Neuronal stem cell (in vitro differentiated cells): Measurements from ENCODE around the gene BUD13.

Experiments used
- DNase-seq: peaks from one replicate; pipeline ENCODE4 v3.0.0-alpha.2; 2013; ENCODE audit warnings: low spot score
- H2AFZ ChIP-seq: one replicate; pipeline ENCODE4 v1.6.1; 2013; ENCODE audit warnings: mild to moderate bottlenecking, low read length, inconsistent platforms
- H2AK5ac ChIP-seq: 2 replicates; pipeline ENCODE4 v1.6.1; 2013; ENCODE audit warnings: low read depth, mild to moderate bottlenecking, inconsistent platforms, low read length, moderate library complexity, mixed read lengths
- H2BK120ac ChIP-seq: 2 replicates; pipeline ENCODE4 v1.6.1; 2013; ENCODE audit warnings: low read depth, mild to moderate bottlenecking, inconsistent platforms, low read length, moderate library complexity, mixed read lengths
- H2BK12ac ChIP-seq: one replicate; pipeline ENCODE4 v1.6.1; 2013; ENCODE audit warnings: low read length, inconsistent platforms
- H2BK15ac ChIP-seq: 2 replicates; pipeline ENCODE4 v1.6.1; 2013; ENCODE audit warnings: mild to moderate bottlenecking, low read length, inconsistent platforms, mixed read lengths
- H2BK5ac ChIP-seq: one replicate; pipeline ENCODE4 v1.6.1; 2013; ENCODE audit warnings: inconsistent platforms, mild to moderate bottlenecking, low read length, moderate library complexity
- H3K14ac ChIP-seq: one replicate; pipeline ENCODE4 v1.6.1; 2013; ENCODE audit warnings: low read length, inconsistent platforms
- H3K18ac ChIP-seq: 2 replicates; pipeline ENCODE4 v1.6.1; 2013; ENCODE audit warnings: low read length, inconsistent platforms
- H3K23ac ChIP-seq: 2 replicates; pipeline ENCODE4 v1.6.1; 2013; ENCODE audit warnings: low read depth, mild to moderate bottlenecking, mixed read lengths, low read length, inconsistent platforms; ENCODE audit not compliant: poor library complexity
- H3K27ac ChIP-seq: replicated peaks from 3 replicates; pipeline ENCODE4 v1.5.1; 2013; ENCODE audit warnings: low read length, inconsistent platforms
- H3K27me3 ChIP-seq, 3 experiments: 2 replicates each; pipeline ENCODE4 v1.6.1; 2013; ENCODE audit warnings: low read length in 3 of 3, mild to moderate bottlenecking in 2 of 3, inconsistent platforms in 1 of 3, low read depth in 1 of 3, mixed read lengths in 1 of 3, moderate library complexity in 1 of 3; ENCODE audit not compliant: control insufficient read depth in 3 of 3, insufficient read depth in 3 of 3
- H3K36me3 ChIP-seq, 2 donors: replicated peaks in 1 of 2; 2 replicates each; pipeline ENCODE4 v1.6.1; 2013; ENCODE audit warnings: low read length in 2 of 2; ENCODE audit not compliant: control insufficient read depth in 2 of 2, insufficient read depth in 2 of 2
- H3K4ac ChIP-seq: 2 replicates; pipeline ENCODE4 v1.6.1; 2013; ENCODE audit warnings: inconsistent platforms, mild to moderate bottlenecking, low read length, moderate library complexity
- H3K4me1 ChIP-seq, 2 donors: 1 replicate in 1 of 2; 2 replicates in 1 of 2; pipeline ENCODE4 v1.6.1; 2013; ENCODE audit warnings: low read length in 2 of 2, low read depth in 1 of 2; ENCODE audit not compliant: control insufficient read depth in 2 of 2, insufficient read depth in 1 of 2
- H3K4me2 ChIP-seq: one replicate; pipeline ENCODE4 v1.6.1; 2013; ENCODE audit warnings: mild to moderate bottlenecking, low read length, inconsistent platforms; ENCODE audit not compliant: insufficient read depth, poor library complexity, severe bottlenecking
- H3K4me3 ChIP-seq, 2 donors: 2 replicates each; pipeline ENCODE4 v1.5.1; 2013; ENCODE audit warnings: low read length in 2 of 2, mild to moderate bottlenecking in 2 of 2, inconsistent platforms in 1 of 2, moderate library complexity in 1 of 2
- H3K79me1 ChIP-seq: one replicate; pipeline ENCODE4 v1.6.1; 2013; ENCODE audit warnings: low read depth, mild to moderate bottlenecking, inconsistent platforms, low read length, moderate library complexity
- H3K9ac ChIP-seq: one replicate; pipeline ENCODE4 v1.6.1; 2013; ENCODE audit warnings: mild to moderate bottlenecking, low read depth, low read length, inconsistent platforms; ENCODE audit not compliant: poor library complexity
- H3K9me3 ChIP-seq, 2 donors: replicated peaks in 1 of 2; 2 replicates each; pipeline versions ENCODE3 to v1.6.1; 2013; ENCODE audit warnings: low read length in 2 of 2, mild to moderate bottlenecking in 2 of 2, inconsistent platforms in 1 of 2, low read depth in 1 of 2, mixed read lengths in 1 of 2, moderate library complexity in 1 of 2; ENCODE audit not compliant: control insufficient read depth in 2 of 2, insufficient read depth in 1 of 2
- H4K8ac ChIP-seq: one replicate; pipeline ENCODE4 v1.6.1; 2013; ENCODE audit warnings: low read depth, mild to moderate bottlenecking, inconsistent platforms, low read length, moderate library complexity
- H4K91ac ChIP-seq: one replicate; pipeline ENCODE4 v1.6.1; 2013; ENCODE audit warnings: low read length, low read depth, mild to moderate bottlenecking, inconsistent platforms; ENCODE audit not compliant: poor library complexity
- WGBS, 2 donors: extraction: QIAGEN DNeasy Blood & Tissue Kit; methylation state at CpG; one replicate each; pipeline ENCODE4 v1.1.7; 2013; ENCODE audit warnings: missing lambda C conversion rate in 2 of 2, mixed read lengths in 1 of 2; ENCODE audit not compliant: insufficient read length in 2 of 2, insufficient replicate concordance in 1 of 2; ENCODE audit errors: extremely low coverage in 2 of 2; 5-methylcytosine and 5-hydroxymethylcytosine counted together

Gene BUD13

DNA sequence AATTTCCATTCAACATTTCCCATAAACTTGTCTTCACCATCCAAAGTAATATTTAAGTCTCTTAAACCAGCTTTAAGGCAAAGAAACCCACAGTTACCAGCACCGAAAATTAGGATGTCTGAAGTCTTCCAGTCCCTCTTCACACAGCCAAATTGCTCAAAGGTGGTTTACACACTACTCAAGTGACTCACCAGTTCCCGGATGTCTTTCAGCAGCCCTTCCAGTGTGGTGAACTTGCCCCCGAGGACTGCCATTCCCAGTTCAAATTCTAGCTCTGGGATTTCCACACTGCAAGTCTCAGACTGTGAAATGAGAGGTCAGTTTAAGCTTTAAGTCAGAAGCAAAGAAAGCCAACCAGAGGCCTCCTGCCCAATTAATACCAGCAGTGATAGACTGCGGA is 9.9 kb upstream of the BUD13 start:
- no peak overlapping the region for H3K23ac ChIP-seq
- no CpG with 5 or more reads among the region's 4 CpGs for WGBS, 2 donors
- H3K18ac ChIP-seq, result no peak overlapping the region
- H2BK120ac ChIP-seq, result no peak overlapping the region
- peaks cover 41 to 91% of the 10 kb centered on the region in 2 donors for H3K36me3 ChIP-seq
- H3K4me1 ChIP-seq, result peaks cover 4 to 5% of the 10 kb centered on the region in 2 donors
- no peak overlapping the region for H2BK15ac ChIP-seq
- H4K91ac ChIP-seq, result no peak overlapping the region
- no peak overlapping the region for H2AFZ ChIP-seq
- no peaks in the 10 kb centered on the region for H3K79me1 ChIP-seq
- H3K4me3 ChIP-seq, result no peak overlapping the region
- no peak overlapping the region for H4K8ac ChIP-seq
- no peak overlapping the region for H3K14ac ChIP-seq
- no peak overlapping the region for H3K4ac ChIP-seq
- DNase-seq, result no peak
- H3K27ac ChIP-seq, result no peak overlapping the region
- no peak overlapping the region for H3K4me2 ChIP-seq
- H2AK5ac ChIP-seq, result no peak overlapping the region
- H3K9ac ChIP-seq, result no peak overlapping the region
- no peak overlapping the region for H2BK5ac ChIP-seq
- no peaks in the 10 kb centered on the region for H3K9me3 ChIP-seq
- no peak overlapping the region for H2BK12ac ChIP-seq
- no peaks in the 10 kb centered on the region for H3K27me3 ChIP-seq

DNA sequence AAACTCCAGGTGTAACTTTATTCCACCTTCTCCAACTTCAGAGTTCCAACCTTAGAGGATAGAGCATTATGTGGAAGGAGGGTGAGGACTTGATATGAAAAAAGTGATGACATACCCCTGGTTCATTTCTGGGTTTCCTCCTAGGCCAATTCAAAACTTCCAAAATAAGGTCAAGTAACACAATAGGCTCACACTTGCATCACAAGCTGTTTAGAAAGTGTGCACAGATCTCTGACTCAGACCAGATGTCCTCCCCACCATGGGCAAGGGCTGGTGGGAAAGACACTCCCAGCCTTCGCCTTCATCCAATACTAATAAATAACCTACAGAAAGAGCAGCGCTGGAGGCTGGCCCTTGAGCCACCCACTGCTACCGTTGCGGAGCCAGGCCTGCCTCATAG is 5.8 kb upstream of the BUD13 start:
- no peak for DNase-seq
- Histone ChIP-seq H3K27me3 (no peaks in the 10 kb centered on the region), H2BK120ac (no peak overlapping the region), H3K23ac (no peak overlapping the region), H3K9me3 (no peaks in the 10 kb centered on the region), H3K4me3 (no peak overlapping the region), H3K9ac (no peak overlapping the region), H4K91ac (no peak overlapping the region), H2BK15ac (no peak overlapping the region), H3K79me1 (no peaks in the 10 kb centered on the region), H3K18ac (no peak overlapping the region), H2BK12ac (no peak overlapping the region), H3K27ac (no peak overlapping the region), H3K4me1 (peaks cover 0 to 3% of the 10 kb centered on the region in 2 donors), H2BK5ac (no peak overlapping the region), H3K4me2 (no peak overlapping the region), H2AK5ac (no peak overlapping the region), H3K36me3 (peaks cover 25 to 75% of the 10 kb centered on the region in 2 donors), H2AFZ (no peak overlapping the region), H4K8ac (no peak overlapping the region), H3K4ac (no peak overlapping the region), H3K14ac (no peak overlapping the region)
- WGBS, 2 donors, result no CpG with 5 or more reads among the region's 4 CpGs

DNA sequence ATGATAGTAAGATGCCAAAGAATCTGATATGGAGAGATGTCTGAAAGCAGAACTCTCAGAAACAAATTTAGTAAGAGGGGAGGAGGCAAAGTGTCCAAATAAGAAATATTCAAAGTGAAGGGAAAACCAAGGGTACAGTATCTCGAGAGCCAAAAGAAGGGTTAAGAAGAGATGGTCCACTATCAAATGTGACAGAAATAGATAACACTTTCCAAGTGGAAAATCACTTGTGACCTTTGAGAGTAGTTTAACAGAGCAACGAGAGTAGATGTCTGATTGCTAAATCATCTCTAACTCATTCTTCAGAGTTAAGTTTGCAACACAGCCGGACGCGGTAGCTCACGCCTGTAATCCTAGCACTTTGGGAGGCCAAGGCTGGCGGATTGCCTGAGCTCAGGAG is 4.3 kb upstream of the BUD13 start:
- no peaks in the 10 kb centered on the region for H3K9me3 ChIP-seq
- H2AK5ac ChIP-seq, result no peak overlapping the region
- no peak overlapping the region for H4K91ac ChIP-seq
- H3K36me3 ChIP-seq, result peaks cover 14 to 60% of the 10 kb centered on the region in 2 donors
- H3K27ac ChIP-seq, result no peak overlapping the region
- H2BK12ac ChIP-seq, result no peak overlapping the region
- H2BK120ac ChIP-seq, result no peak overlapping the region
- no CpG with 5 or more reads among the region's 7 CpGs for WGBS, 2 donors
- H3K23ac ChIP-seq, result no peak overlapping the region
- no peak overlapping the region for H3K4ac ChIP-seq
- no peak overlapping the region for H3K14ac ChIP-seq
- no peak overlapping the region for H3K4me2 ChIP-seq
- H3K18ac ChIP-seq, result no peak overlapping the region
- no peak overlapping the region for H2BK5ac ChIP-seq
- DNase-seq, result no peak
- no peak overlapping the region for H4K8ac ChIP-seq
- no peaks in the 10 kb centered on the region for H3K79me1 ChIP-seq
- no peak overlapping the region for H3K4me3 ChIP-seq
- no peak overlapping the region for H2AFZ ChIP-seq
- peaks cover 0 to 6% of the 10 kb centered on the region in 2 donors for H3K4me1 ChIP-seq
- no peak overlapping the region for H2BK15ac ChIP-seq
- H3K9ac ChIP-seq, result no peak overlapping the region
- no peaks in the 10 kb centered on the region for H3K27me3 ChIP-seq

DNA sequence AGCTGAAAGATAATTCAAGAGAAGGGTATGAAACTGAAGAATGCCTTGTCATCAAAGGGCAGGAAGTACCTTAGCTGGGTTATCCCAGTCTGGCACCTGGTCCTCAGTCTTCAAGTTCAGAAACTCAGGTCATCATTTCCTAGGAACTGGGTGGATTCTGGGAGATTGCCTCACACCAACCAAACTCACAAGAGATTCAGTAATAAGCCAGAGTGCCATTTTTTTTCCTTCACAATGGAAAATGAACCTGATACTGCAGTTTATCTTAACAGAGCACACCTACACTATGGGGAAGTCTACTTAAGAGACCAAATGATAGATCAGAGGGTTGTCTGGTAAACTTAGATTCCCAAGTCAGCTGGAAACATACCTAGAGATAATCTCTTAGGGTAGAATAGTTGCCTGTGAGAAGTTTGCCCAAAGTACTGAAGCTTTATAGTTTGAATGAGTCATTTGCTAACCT is 3.8 kb upstream of the BUD13 start:
- H3K23ac ChIP-seq, result no peak overlapping the region
- H3K9ac ChIP-seq, result no peak overlapping the region
- H4K8ac ChIP-seq, result no peak overlapping the region
- H3K4me2 ChIP-seq, result no peak overlapping the region
- no peak overlapping the region for H4K91ac ChIP-seq
- H3K14ac ChIP-seq, result no peak overlapping the region
- no peak overlapping the region for H3K18ac ChIP-seq
- H3K27me3 ChIP-seq, result no peaks in the 10 kb centered on the region
- no peak for DNase-seq
- H2AFZ ChIP-seq, result no peak overlapping the region
- no peaks in the 10 kb centered on the region for H3K79me1 ChIP-seq
- no peak overlapping the region for H2BK120ac ChIP-seq
- no peak overlapping the region for H2AK5ac ChIP-seq
- no peak overlapping the region for H3K4me3 ChIP-seq
- H3K27ac ChIP-seq, result no peak overlapping the region
- H3K9me3 ChIP-seq, result no peaks in the 10 kb centered on the region
- H3K4ac ChIP-seq, result no peak overlapping the region
- peaks cover 3 to 10% of the 10 kb centered on the region in 2 donors for H3K4me1 ChIP-seq
- no peak overlapping the region for H2BK5ac ChIP-seq
- H3K36me3 ChIP-seq, result peaks cover 12 to 57% of the 10 kb centered on the region in 2 donors
- H2BK12ac ChIP-seq, result no peak overlapping the region
- H2BK15ac ChIP-seq, result no peak overlapping the region
